ENCODE results near the gene HPDL.
"Not testable (repeated sequence)": the region's sequence is repeated elsewhere in the genome, so short reads cannot be mapped to it uniquely, and the experiment has no call there.

The HPDL gene

GRCh38 chr1:45354838-45355237, 28.1 kb downstream of the HPDL start:
- no peak for DNase-seq

DNA sequence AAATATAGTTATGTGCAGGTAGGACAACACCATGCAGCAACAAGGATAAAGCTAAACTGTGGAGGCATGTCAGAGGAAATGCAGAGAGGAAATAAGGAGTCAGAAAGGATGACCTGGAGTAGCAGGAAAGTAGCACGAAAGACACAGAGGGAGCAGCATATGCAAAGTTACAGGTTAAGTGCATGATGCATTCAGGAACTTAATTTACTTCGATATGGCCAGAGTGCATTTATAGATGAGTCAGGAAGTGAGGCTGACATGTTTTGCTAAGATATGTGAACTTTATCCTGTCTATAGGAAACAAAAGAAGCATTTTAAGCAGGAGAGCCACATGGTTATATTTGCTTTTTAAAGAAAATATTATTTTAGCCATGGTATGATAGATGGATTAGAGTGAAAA, 29.0 kb downstream of the HPDL start:
- no peak for DNase-seq

GRCh38 chr1:45356186-45356585, 29.5 kb downstream of the HPDL start:
- no peak for DNase-seq

- peak; percentile 26 for DNase-seq
Observed at GRCh38 chr1:45359882-45360513, 33.3 kb downstream of the HPDL start.

- DNase-seq = not testable (repeated sequence)
Observed at GRCh38 chr1:45360981-45361380, 34.3 kb downstream of the HPDL start.

DNA sequence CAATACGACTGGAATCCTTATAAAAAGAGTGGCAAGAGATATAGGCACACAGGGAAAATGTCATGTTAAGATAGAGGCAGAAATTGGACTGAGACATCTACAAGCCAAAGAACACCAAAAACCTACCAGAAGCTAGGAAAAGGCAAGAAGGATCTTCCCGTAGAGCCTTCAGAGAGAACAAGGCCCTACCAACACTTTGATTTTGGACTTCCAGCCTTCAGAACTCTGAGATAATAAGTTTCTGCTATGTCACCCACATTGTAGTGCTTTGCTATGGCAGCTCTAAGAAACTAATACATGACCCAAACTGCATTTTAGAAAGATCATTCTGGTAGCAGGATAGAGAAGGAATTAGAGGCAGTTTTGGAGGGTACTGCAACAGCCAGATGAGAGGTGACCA, 37.6 kb downstream of the HPDL start:
- no peak for DNase-seq

DNA sequence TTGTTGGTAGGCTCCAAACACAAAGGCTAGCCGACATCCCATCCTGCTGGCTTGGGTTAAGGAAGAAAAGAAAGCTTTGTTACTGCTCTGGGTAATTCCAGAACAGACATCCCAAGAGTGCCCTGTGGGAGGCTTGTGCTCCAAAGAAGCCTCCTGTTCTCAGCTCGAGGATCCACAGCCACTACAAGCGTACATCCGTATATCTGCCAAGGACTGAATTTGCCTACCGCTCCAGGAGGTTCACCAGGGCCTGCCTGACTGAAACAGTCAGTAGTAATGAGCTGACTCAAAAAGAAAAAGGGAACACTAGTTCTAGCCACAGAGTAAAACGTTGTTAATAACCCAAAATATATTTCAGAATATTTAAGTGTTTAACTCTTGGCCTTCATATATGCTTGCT, 38.4 kb downstream of the HPDL start:
- DNase-seq = no peak

DNA sequence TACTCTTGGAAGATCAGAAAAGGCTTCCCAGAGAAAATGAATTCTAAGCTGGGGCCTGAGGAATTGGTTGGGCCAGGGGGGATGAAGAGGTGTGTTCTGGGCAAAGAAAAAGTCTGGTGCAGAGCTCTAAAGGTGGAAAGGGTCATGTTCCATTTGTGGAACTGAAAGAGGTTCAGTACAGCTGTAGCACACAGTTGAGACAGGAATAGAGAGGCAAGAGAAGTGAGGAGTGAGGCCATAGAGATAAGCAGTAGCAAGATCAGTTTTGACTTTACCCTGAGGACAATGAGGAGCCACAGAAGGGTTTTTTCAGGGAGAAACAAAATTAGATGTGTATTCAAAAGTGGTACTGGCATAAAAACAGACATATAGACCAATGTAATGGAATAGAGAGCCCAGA, 43.9 kb downstream of the HPDL start:
- DNase-seq = no peak

- no peak for DNase-seq
Observed at GRCh38 chr1:45373573-45373972, 46.9 kb downstream of the HPDL start.

DNA sequence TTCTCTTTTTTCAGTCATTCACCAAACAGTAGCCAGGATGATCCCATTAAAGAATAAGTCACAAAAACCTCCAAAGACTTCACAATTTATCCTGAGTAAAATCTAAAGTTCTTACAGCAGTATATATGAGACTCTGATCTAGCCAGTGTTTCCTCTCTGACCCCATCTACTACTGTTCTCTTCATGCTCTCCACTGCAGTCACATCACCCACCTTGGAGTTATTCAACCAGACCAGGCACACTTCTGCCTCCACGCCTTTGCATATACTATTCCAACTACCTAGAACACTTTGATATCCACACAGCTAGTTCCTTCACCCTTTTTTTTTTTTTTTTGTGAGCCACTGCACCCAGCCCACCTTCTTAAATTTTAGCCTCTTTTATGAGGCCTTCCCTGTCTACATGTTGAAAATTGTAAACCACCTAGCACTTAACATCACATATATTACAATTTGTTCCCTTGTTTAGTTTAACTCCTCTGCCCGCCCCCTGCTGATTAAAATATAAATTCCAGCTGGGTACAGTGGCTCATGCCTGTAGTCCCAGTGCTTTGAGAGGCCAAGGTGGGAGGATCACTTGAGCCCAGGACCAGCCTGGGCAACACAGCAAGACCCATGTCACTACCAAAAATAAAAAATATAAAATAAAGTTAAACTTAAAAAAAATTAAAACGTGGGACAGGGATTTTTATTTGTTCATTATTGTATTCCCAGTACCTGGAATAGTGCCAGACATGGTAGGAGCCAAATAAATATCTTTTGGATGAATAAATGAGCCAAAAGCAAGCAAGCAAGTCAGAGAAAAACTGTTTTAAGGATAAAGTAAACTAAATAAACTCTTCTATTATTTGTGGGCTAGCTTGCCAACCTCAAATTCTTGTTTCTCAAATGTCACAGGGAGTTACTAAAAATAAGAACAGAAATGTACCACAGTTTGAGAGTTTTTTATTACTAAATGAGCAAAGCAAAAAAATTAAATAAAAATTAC, 48.7 kb downstream of the HPDL start:
- no peak for DNase-seq

GRCh38 chr1:45378184-45378583, 51.5 kb downstream of the HPDL start:
- DNase-seq = no peak
